ENCODE data around the gene KLK10.

KLK10 gene

GRCh38 chr19:50967929-50968715 is 51.4 kb downstream of the KLK10 start:
- DNase-seq (ENCODE audit: low spot score): no peak

- DNase-seq (ENCODE audit: low spot score): no peak
These were observed 55.2 kb downstream of the KLK10 start for GRCh38 chr19:50964266-50964665.

GRCh38 chr19:50963381-50963780 is 56.1 kb downstream of the KLK10 start:
- DNase-seq (ENCODE audit: low spot score): no peak

All from D341Med (cell line).